CD14-positive monocyte (primary cell): ENCODE measurements around the gene FGFBP1. TPM values are rescaled to one million over a fixed set of nuclear protein-coding genes. Genes with fewer than 3 reads are reported as not detected.
A peak's percentile ranks its signal among the peaks of the same experiment; 100 is the strongest.

Experiments
- DNase-seq, 3 donors: peaks; one replicate each; pipeline ENCODE4 v3.0.0-alpha.2; 2011 to 2022
- H2AFZ ChIP-seq: 2 replicates; pipeline ENCODE4 v1.6.0; 2012; ENCODE audit warnings: mild to moderate bottlenecking, low read depth, low read length, inconsistent platforms; ENCODE audit not compliant: insufficient read depth, poor library complexity, severe bottlenecking
- H3K27ac ChIP-seq, 2 donors: 1 replicate in 1 of 2; 2 replicates in 1 of 2; pipeline ENCODE4 v1.5.1; 2012 to 2013; ENCODE audit warnings: low read length in 2 of 2, control low read depth in 1 of 2, inconsistent platforms in 1 of 2, low read depth in 1 of 2, mild to moderate bottlenecking in 1 of 2
- H3K27me3 ChIP-seq, 2 donors: one replicate each; pipeline versions ENCODE4 v1.6.0 to v1.6.1; 2011 to 2013; ENCODE audit warnings: low read length in 2 of 2; ENCODE audit not compliant: control insufficient read depth in 2 of 2, insufficient read depth in 2 of 2
- H3K36me3 ChIP-seq, 2 donors: replicated peaks in 1 of 2; 1 replicate in 1 of 2; 2 replicates in 1 of 2; pipeline versions ENCODE4 v1.5.1 to v1.6.1; 2012 to 2013; ENCODE audit warnings: low read length in 2 of 2, control low read depth in 1 of 2, inconsistent platforms in 1 of 2, mild to moderate bottlenecking in 1 of 2; ENCODE audit not compliant: insufficient read depth in 2 of 2, control insufficient read depth in 1 of 2
- H3K4me1 ChIP-seq, 2 donors: 1 replicate in 1 of 2; 2 replicates in 1 of 2; pipeline versions ENCODE4 v1.5.1 to v1.6.1; 2012 to 2013; ENCODE audit warnings: low read length in 2 of 2, control low read depth in 1 of 2, inconsistent platforms in 1 of 2, mild to moderate bottlenecking in 1 of 2, moderate library complexity in 1 of 2; ENCODE audit not compliant: insufficient read depth in 2 of 2, control insufficient read depth in 1 of 2
- H3K4me2 ChIP-seq: replicated peaks from 2 replicates; pipeline ENCODE3; 2012; ENCODE audit warnings: low read length, moderate library complexity, mild to moderate bottlenecking; ENCODE audit not compliant: poor library complexity, severe bottlenecking; ENCODE audit errors: extremely low read depth
- H3K4me3 ChIP-seq, 3 experiments: fragments of 200-600 bp in 1 of 3; sonication (generic) in 1 of 3; replicated peaks in 1 of 3; 1 replicate in 2 of 3; 2 replicates in 1 of 3; pipeline ENCODE4 v1.5.1; 2011 to 2013; ENCODE audit warnings: low read length in 3 of 3, mild to moderate bottlenecking in 3 of 3, control low read depth in 2 of 3, low read depth in 2 of 3, inconsistent platforms in 1 of 3, moderate library complexity in 1 of 3
- H3K79me2 ChIP-seq: 2 replicates; pipeline ENCODE4 v1.6.0; 2012; ENCODE audit warnings: mild to moderate bottlenecking, control low read depth, inconsistent platforms, low read length, moderate library complexity; ENCODE audit not compliant: insufficient read depth
- H3K9ac ChIP-seq: 2 replicates; pipeline ENCODE4 v1.6.0; 2017; ENCODE audit warnings: low read length, mild to moderate bottlenecking; ENCODE audit not compliant: insufficient read depth, poor library complexity, severe bottlenecking
- H3K9me3 ChIP-seq, 2 donors: replicated peaks in 1 of 2; 1 replicate in 1 of 2; 2 replicates in 1 of 2; pipeline versions ENCODE4 v1.5.1 to v1.6.1; 2012 to 2013; ENCODE audit warnings: low read length in 2 of 2, control low read depth in 1 of 2; ENCODE audit not compliant: control insufficient read depth in 1 of 2, insufficient read depth in 1 of 2
- H4K20me1 ChIP-seq: 2 replicates; pipeline ENCODE4 v1.6.0; 2012; ENCODE audit warnings: mild to moderate bottlenecking, low read length, control low read depth, moderate library complexity; ENCODE audit not compliant: insufficient read depth
- H3K27ac Mint-ChIP-seq, 7 donors: one replicate each; pipeline ENCODE4 v1.8.0; 2020; ENCODE audit warnings: mild to moderate bottlenecking in 7 of 7, mixed read lengths in 7 of 7, moderate library complexity in 6 of 7, inconsistent platforms in 2 of 7
- H3K27me3 Mint-ChIP-seq, 3 donors: one replicate each; pipeline ENCODE4 v1.8.0; 2021 to 2022; ENCODE audit warnings: low read depth in 3 of 3, mild to moderate bottlenecking in 3 of 3, mixed read lengths in 3 of 3, moderate library complexity in 3 of 3, inconsistent platforms in 1 of 3
- H3K36me3 Mint-ChIP-seq, 2 donors: one replicate each; pipeline ENCODE4 v1.8.0; 2020; ENCODE audit warnings: mixed read lengths in 2 of 2, inconsistent platforms in 1 of 2, mild to moderate bottlenecking in 1 of 2
- H3K4me1 Mint-ChIP-seq: one replicate; pipeline ENCODE4 v1.8.0; 2020; ENCODE audit warnings: mild to moderate bottlenecking, mixed read lengths
- H3K4me3 Mint-ChIP-seq, 2 donors: one replicate each; pipeline ENCODE4 v1.8.0; 2020; ENCODE audit warnings: mild to moderate bottlenecking in 2 of 2, mixed read lengths in 2 of 2, moderate library complexity in 1 of 2
- H3K9me3 Mint-ChIP-seq, 7 donors: one replicate each; pipeline ENCODE4 v1.8.0; 2020 to 2022; ENCODE audit warnings: mixed read lengths in 7 of 7, mild to moderate bottlenecking in 6 of 7, moderate library complexity in 6 of 7, inconsistent platforms in 2 of 7
- WGBS: methylation state at CpG from one replicate; pipeline ENCODE4 v1.1.5; 2013; ENCODE audit warnings: missing lambda C conversion rate; ENCODE audit not compliant: insufficient coverage; 5-methylcytosine and 5-hydroxymethylcytosine counted together
- intact Hi-C, 2 donors: fragments of 100-400 bp; cut with micrococcal nuclease; formaldehyde crosslinking; loops; one replicate each; pipeline versions ENCODE4 v1.15.0 to v1.15.1; 2023
- polyA plus RNA-seq, 3 donors: library from polyadenylated mRNA; depleted of rRNA in 1 of 3; unstranded in 2 of 3; stranded (reverse) in 1 of 3; fragments of 300-500 nt in 2 of 3; fragments of >200 nt in 1 of 3; fragmentation: Illumina TruSeq in 2 of 3; gene quantifications; 1 replicate in 2 of 3; 2 replicates in 1 of 3; pipeline ENCODE4 v1.2.3, GENCODE V29; 2012 to 2021
- TF ChIP-seq, protein P1 (sequence below): fragments of 200-600 bp; IDR thresholded peaks from one replicate; pipeline ENCODE4 v1.8.0; 2022; ENCODE audit warnings: antibody characterized with exemption, mild to moderate bottlenecking

Gene FGFBP1
- polyA plus RNA-seq, 3 donors: not detected

DNA sequence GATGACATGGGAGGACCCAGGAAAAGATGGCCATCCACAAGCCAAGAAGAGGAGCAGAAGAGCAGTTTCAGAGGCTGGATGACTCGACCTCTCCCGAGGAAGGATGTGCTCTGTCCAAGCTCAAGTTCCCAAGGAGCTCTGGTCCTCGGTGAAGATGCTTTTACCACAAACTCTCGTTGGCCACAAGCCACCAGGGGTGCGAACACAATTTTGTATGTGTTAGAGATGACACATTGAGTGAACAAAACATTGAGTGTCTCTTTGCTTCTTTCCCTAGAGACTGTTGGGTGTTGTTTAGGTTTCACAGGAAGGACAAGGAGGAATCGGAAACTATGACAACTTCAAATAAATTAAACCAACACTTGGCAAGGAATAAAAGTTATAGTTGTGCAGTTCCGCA is 26.3 kb downstream of the FGFBP1 start:
- Histone ChIP-seq H3K27me3 (peaks cover 0 to 2% of the 10 kb centered on the region in 2 donors), H3K4me3 (no peak overlapping the region), H4K20me1 (no peaks in the 10 kb centered on the region), H3K36me3 (no peaks in the 10 kb centered on the region), H3K4me2 (no peak overlapping the region), H2AFZ (no peak overlapping the region), H3K4me1 (no peaks in the 10 kb centered on the region), H3K9ac (no peak overlapping the region), H3K9me3 (peaks cover 0 to 5% of the 10 kb centered on the region in 2 donors), H3K79me2 (no peaks in the 10 kb centered on the region), H3K27ac (no peak overlapping the region)
- 90% methylated on average over 3 of the region's 7 CpGs for WGBS
- Mint-ChIP-seq H3K4me3 (no peak overlapping the region), H3K36me3 (no peaks in the 10 kb centered on the region), H3K4me1 (peaks cover 2% of the 10 kb centered on the region), H3K27ac (no peak overlapping the region), H3K27me3 (peaks cover 2 to 3% (median 3%) of the 10 kb centered on the region in 3 donors), H3K9me3 (peaks cover 0 to 9% (median 5%) of the 10 kb centered on the region in 7 donors)
- intact Hi-C loops: no loop called here
- TF ChIP-seq, protein P1, sequence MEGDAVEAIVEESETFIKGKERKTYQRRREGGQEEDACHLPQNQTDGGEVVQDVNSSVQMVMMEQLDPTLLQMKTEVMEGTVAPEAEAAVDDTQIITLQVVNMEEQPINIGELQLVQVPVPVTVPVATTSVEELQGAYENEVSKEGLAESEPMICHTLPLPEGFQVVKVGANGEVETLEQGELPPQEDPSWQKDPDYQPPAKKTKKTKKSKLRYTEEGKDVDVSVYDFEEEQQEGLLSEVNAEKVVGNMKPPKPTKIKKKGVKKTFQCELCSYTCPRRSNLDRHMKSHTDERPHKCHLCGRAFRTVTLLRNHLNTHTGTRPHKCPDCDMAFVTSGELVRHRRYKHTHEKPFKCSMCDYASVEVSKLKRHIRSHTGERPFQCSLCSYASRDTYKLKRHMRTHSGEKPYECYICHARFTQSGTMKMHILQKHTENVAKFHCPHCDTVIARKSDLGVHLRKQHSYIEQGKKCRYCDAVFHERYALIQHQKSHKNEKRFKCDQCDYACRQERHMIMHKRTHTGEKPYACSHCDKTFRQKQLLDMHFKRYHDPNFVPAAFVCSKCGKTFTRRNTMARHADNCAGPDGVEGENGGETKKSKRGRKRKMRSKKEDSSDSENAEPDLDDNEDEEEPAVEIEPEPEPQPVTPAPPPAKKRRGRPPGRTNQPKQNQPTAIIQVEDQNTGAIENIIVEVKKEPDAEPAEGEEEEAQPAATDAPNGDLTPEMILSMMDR: no peak
- no peak for DNase-seq

DNA sequence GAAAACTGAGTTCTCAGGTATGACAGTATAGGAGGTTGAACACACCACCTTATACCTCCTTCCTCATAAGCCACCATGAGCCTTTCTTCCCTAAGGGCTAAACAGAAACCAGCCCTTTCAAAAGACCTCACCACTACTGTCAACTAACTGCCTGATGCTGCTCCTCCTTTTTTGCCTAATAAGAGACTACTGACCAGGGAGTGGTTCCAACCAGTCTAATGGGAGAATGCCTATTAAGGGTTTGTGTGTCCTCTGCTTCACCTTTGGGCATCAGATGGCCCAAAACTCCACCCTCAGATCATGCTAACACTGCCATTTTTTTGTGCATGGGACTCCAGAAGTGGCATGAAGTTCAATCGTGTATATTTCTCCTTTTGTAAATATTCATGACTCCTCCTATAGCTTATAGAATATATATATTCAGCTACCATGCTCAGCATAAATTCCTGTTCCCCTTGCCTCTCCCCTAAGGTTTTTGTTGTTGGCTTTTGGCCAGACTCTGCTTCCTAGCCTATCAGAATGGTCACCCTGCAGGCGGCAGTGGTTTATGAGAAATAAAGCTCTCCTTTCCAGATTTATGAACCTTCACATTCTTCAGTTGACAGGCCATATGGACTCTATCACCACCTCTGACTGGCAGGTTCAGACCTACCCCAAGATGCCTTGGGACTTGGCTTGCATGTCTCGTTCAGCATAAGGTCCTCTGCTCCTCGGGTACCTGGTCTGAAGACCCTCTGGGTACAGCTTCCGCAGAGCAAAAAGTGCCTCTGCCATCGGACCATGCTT is 28.2 kb downstream of the FGFBP1 start:
- Histone ChIP-seq H3K79me2 (no peaks in the 10 kb centered on the region), H2AFZ (no peak overlapping the region), H3K4me1 (peaks cover 4 to 8% of the 10 kb centered on the region in 2 donors), H3K9me3 (no peaks in the 10 kb centered on the region), H4K20me1 (no peaks in the 10 kb centered on the region), H3K9ac (no peak overlapping the region), H3K4me3 (no peak overlapping the region), H3K4me2 (no peak overlapping the region), H3K36me3 (no peaks in the 10 kb centered on the region), H3K27ac (no peak overlapping the region), H3K27me3 (peaks cover 0 to 2% of the 10 kb centered on the region in 2 donors)
- peak overlapping the region in 2 of 7 donors; percentile 12 to 32 for H3K27ac Mint-ChIP-seq
- DNase-seq: no peak
- H3K9me3 Mint-ChIP-seq: peaks cover 0 to 7% (median 2%) of the 10 kb centered on the region in 7 donors
- peaks cover 10% of the 10 kb centered on the region for H3K4me1 Mint-ChIP-seq
- WGBS: 92% methylated on average over 5 of the region's 6 CpGs
- intact Hi-C loops: no loop called here
- TF ChIP-seq, protein P1: no peak
- H3K36me3 Mint-ChIP-seq: no peaks in the 10 kb centered on the region
- peaks cover 2 to 3% (median 3%) of the 10 kb centered on the region in 3 donors for H3K27me3 Mint-ChIP-seq
- H3K4me3 Mint-ChIP-seq: no peak overlapping the region
